NB4 (cell line): ENCODE measurements around the gene CYB5B.

Source experiments
- CTCF ChIP-seq: IDR thresholded peaks from one replicate; pipeline ENCODE4 v1.5.1; 2012; ENCODE audit warnings: low read depth, low read length
- MAX ChIP-seq: IDR thresholded peaks from 2 replicates; pipeline ENCODE4 v1.6.1; 2011; ENCODE audit warnings: low read depth, low read length
- MYC ChIP-seq: IDR thresholded peaks from 2 replicates; pipeline ENCODE4 v1.6.1; 2011; ENCODE audit warnings: low read depth, low read length
- POLR2A ChIP-seq: IDR thresholded peaks from 2 replicates; pipeline ENCODE4 v1.6.1; 2011; ENCODE audit warnings: mild to moderate bottlenecking; ENCODE audit not compliant: insufficient read length; ENCODE audit errors: extremely low read depth

GRCh38 chr16:69431948-69432468, 7.6 kb downstream of the CYB5B start:
- no peak for TF ChIP-seq CTCF
- TF ChIP-seq POLR2A: no peak
- no peak for TF ChIP-seq MYC
- TF ChIP-seq MAX: no peak
